Stimulated activated CD8-positive, alpha-beta memory T cell treated with anti-CD3 and anti-CD28 coated beads, Interleukin-7, amount 100 ng/mL, for 4 hours (primary cell): ENCODE measurements around the gene TBX18.

Source experiments
- DNase-seq, 2 donors: peaks; one replicate each; pipeline ENCODE4 v3.0.0-alpha.2; 2020; ENCODE audit warnings: low read depth in 2 of 2

Gene TBX18

GRCh38 chr6:84764332-84765049 lies at the start of gene TBX18:
Gene TBX18, minus strand, starts transcription at chr6:84764598. Its CDS starts 417 bp downstream, at chr6:84764181.
- no peak for DNase-seq

GRCh38 chr6:84811351-84811750 lies 47.0 kb upstream of the TBX18 start:
- DNase-seq: no peak

DNA sequence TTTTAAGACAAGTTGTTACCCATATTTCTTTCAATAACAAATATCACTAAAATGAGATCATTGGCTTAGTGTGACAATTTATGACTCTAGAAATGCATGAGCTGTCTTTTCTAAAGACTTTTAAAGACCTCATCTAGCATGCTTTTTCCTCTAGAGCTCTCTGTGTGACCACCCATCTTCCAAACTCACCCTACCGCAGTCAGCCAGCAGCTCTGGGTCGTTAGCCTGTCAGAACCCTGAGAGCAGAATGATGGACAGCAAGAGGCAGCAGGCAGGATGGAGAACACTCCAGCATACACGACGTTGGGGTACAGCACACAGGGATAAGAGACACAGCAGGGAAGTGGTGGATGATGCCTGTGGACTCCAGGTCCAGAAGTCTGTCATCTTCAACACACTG lies 45.1 kb upstream of the TBX18 start:
- no peak for DNase-seq

- no peak for DNase-seq
Observed at GRCh38 chr6:84808491-84809061, 44.2 kb upstream of the TBX18 start.

DNA sequence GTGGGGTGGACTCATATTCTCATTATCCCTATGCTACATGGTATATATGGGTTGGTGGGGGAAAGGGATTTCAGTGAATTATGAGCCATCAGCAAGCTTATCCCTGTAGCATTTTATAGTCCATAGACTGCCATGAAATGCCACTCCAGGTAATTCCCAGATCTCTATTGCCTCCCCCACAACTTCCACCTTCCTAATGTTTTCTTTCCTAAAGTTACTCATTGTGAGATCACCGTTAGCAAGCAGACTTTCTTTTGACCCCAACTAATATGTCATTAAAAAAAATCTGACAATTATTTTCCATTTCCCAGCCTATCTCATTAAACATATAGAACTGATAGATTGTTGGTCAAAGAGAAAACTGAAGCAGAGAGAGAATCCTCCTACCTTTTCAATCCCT lies 40.7 kb upstream of the TBX18 start:
- DNase-seq: no peak

- no peak for DNase-seq
Observed at GRCh38 chr6:84804720-84805119, 40.3 kb upstream of the TBX18 start.

- no peak for DNase-seq
Observed at GRCh38 chr6:84801250-84801649, 36.9 kb upstream of the TBX18 start.

DNA sequence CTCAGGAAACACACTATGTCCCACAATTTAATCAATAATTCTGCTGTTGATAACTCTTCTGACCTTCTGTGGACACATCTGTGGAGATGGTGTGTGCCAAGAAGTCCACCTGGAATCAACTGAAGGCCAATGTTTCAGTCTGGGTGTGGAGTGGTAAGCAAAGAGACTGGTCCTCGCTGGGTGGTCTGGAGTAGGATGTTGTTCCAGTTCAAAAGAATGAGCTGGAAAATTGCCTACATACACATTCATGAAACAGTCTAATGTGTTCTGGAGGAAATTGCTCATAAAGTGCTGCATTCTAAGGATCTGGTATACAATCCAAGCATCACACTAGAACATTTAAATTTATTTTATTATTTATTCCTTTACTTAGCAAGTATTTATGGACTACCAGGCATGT lies 33.9 kb upstream of the TBX18 start:
- DNase-seq: no peak

DNA sequence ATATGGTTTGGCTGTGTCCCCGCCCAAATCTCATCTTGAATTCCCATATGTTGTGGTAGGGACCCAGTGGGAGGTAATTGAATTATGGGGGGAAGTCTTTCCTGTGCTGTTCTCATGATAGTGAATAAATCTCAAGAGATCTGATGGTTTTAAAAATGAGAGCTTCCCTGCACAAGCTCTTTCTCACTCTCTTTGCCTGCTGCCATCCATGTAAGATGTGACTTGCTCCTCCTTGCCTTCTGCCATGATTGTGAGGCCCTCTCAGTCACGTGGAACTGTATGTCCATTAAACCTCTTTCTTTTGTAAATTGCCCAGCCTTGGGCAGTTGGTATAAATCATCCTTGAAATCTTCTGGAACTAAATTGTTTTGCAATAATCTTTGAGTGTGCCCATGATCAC lies 31.9 kb upstream of the TBX18 start:
- no peak for DNase-seq

DNA sequence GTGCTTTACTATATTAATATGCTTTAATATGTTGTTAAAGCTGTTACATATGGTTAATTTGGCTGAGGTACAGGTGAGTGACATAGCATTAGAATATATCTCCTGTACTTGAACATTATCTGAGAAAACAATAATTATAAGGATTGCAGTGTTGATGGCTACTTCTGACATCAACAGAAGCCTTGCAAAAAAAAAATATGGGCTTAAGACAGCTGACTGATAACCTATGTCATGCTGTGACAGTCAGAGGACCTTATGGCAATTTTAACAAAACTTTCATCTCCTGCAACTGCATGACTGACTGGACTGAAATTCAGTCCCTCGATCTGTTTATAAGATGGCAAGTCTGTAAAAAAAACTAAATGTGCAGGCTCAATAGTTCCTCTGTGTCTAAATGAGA lies 27.5 kb upstream of the TBX18 start:
- no peak for DNase-seq

- DNase-seq: no peak
Observed at GRCh38 chr6:84791233-84791632, 26.8 kb upstream of the TBX18 start.

GRCh38 chr6:84789170-84789569 lies 24.8 kb upstream of the TBX18 start:
- DNase-seq: no peak

GRCh38 chr6:84788689-84789088 lies 24.3 kb upstream of the TBX18 start:
- no peak for DNase-seq

DNA sequence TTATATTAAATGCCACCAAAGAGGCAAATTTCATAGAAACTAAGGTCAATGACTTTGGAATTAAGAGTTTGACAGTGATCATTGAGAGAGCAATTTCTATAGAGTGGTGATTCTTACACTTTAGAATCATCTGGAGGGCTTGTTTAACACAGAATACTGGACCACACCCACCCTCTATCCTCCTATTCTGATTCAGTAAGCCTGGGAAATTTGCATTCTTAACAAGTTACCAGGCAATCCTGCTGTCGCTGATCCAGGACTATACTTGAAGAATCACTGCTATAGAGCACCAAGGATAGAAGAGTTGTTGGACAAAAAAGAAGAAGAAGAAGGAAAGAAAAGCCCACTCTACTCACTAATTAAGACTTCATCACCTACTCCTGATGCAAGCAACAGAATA lies 21.3 kb upstream of the TBX18 start:
- DNase-seq: no peak

GRCh38 chr6:84779917-84780316 lies 15.5 kb upstream of the TBX18 start:
- DNase-seq: no peak

DNA sequence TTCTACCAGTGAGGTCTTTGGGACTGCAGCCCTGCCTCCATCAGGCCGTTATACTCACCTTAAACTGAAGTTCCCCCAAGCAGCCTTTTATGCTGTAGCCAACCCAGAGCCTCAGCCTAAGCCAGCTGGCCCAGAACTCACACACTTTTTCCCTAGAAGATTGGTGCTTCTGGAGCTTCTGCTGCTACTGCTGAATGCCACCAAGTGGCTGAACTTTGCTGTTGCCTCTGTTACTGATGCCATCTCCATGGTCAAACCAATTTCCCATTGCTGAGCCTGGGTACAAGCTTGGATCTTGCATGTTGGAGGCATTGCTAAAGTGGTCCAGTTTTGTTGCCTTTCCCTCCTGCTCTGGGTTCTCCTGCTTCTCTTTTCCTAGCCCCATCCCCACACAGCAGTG lies 15.0 kb upstream of the TBX18 start:
- no peak for DNase-seq

- DNase-seq: no peak
Observed at GRCh38 chr6:84777888-84778287, 13.5 kb upstream of the TBX18 start.

- DNase-seq: no peak
Observed at GRCh38 chr6:84776392-84776791, 12.0 kb upstream of the TBX18 start.

GRCh38 chr6:84775751-84776150 lies 11.4 kb upstream of the TBX18 start:
- DNase-seq: no peak

DNA sequence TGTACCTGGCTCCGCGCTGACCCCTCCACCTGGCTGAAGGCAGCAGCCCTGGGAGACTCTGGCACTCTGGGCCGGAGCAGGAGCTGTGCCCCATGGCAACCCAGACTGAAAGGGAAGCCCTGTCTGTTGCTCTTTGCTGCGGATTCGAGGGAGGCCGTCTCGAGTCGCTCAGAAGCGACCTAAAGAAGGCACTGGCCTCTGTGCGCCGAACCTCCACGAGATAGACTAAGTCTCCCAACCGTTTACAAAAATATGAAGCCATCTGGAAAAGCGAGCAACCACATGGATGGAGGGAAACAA lies 10.5 kb upstream of the TBX18 start:
- DNase-seq: no peak

DNA sequence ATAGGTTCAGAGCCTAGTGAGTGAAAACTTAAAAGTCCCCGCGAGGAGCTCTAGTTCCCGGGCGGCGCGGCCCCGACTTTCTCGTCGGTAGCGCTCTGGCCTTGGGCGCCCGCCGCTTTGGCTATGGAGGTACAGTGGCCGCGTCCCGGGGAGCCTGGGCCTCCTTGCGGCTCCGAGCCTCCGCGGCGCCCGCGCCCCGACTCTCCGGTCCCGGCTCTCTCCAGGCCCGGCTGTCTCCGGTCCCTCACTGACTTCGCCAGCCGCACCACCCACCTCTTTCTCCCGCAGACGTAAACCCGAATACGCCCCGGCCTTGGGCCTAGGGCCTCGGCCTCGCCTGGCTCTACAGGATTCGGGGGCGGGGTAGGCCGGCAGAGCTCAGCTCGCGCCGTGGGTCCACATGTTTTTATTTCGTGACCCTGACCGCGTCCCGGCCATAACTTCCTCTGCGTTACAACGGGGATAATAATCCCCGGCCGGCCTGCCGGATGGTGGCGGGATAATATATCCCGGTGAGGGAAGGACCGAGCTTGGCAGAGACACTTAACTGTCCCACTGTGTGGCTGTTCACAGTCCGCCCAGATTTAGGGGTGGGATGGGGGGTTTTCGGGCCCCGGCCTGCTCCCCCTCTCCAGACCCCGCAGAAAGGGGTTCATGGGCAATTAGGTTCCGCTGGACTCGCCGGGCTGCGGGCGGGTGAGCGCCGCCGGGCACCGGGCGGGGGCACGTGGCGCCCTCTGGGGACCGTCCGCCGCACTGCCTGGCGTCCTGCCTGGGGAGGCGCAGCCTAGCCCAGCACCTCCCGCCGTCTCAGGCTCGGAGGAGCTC lies 10.0 kb upstream of the TBX18 start:
- DNase-seq: no peak

DNA sequence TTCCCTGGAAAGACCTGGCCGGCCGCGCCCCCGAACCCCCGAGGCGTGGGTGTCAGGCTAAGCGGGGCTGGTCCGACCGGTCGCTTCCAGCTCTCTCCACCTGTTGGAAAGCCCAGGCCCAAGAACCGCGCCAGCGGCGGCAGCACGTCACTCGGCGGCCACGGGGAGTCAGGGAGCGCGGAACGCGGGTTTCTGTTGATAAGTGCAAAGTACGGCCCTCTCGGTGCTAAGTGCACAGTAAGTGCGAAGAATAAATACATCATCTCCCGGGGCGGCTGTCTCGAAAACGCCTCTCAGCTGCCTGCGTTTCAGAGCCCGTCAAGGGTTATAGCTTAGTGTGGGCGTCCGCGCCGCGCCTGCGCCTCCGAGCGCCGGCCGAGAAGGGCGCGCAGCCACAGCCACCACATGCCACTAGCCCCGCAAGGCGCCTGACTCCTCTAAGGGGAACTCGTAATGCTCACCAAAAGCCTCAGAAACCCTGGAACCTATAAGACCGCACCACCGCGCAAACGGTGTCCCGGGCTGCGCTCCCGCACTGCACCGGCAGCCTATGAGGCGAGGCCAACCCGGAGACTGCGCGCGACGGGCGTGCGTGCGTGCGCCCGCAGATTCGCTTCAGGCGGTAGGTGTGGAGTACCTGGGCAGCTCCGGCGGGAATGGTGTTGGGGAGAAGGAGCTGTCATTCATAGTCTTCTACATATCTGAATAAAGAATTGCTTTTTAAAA lies 9.2 kb upstream of the TBX18 start:
- DNase-seq: no peak

- DNase-seq: no peak
Observed at GRCh38 chr6:84773133-84773430, 8.7 kb upstream of the TBX18 start.
